Activated CD8-positive, alpha-beta memory T cell treated with anti-CD3 and anti-CD28 coated beads, Interleukin-2, amount 50 U/mL, for 1 hour (primary cell): ENCODE measurements around the gene ATP2A3.

Experiments used
- DNase-seq: peaks from one replicate; pipeline ENCODE4 v3.0.0-alpha.2; 2020; ENCODE audit errors: extremely low read depth

ATP2A3 gene

DNA sequence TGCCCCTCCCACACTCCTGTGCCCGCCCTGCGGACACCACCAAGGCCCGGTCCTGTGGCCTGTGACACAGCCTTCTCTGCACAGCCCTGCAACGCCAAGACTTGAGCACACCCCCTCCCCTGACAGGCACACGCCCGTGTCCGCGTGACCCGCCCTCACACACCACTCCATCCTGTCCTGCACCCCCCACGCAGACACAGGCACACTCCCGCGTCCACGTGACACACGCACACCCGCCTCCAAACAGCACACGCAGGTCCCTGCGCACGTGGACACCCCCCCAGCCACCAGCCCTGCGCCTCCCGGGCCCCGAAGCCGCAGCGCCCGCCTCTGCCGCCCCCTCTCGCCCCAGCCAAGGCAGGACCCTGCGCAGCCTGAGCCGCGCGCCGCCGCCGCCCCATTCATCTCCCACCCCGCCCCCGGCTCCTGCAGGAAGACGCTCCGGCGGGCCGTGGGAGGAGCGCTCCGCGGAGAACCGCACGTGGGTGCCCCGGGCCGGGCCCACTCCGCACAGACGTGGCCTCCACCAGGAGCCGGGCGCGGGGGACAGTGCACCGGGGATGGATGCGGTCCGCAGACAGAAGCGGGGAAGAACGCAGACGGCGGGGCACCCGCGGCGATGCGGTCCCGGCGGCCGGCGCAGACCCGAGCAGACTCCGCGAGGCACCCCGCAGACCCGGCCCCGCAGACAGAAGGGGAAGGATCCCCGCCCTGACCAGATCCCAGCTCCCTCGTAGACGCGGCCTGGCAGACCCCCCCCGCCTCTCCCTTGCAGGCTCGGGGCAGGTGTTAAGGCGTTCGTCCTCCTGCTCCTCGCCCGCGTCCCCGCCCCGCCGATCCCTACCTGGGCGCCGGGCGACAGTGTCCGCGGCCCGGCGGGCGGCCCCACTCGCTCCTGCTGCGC is 71.9 kb downstream of the ATP2A3 start:
- peak; percentile 61 for DNase-seq

GRCh38 chr17:3891626-3892094 is 72.6 kb downstream of the ATP2A3 start:
- no peak for DNase-seq

DNA sequence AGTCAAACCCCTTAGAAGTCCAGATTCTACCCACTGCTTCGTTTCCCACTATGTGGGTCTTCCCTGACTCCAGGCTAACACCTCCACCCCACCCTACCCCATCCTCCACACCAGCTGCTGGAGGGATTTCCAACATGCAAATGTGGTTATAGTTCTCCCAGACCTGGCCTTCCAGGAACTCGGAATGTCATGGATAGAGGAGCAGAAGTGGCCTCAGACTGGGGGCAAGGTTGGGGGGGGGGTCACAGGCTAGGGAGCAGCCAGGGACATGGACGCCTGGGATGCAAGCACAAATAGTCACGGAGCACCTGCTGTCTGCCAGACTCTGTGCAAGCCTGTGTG is 73.4 kb downstream of the ATP2A3 start:
- DNase-seq: no peak

- no peak for DNase-seq
Observed at GRCh38 chr17:3890082-3890877, 74.0 kb downstream of the ATP2A3 start.

GRCh38 chr17:3889325-3890012 is 74.8 kb downstream of the ATP2A3 start:
- no peak for DNase-seq

DNA sequence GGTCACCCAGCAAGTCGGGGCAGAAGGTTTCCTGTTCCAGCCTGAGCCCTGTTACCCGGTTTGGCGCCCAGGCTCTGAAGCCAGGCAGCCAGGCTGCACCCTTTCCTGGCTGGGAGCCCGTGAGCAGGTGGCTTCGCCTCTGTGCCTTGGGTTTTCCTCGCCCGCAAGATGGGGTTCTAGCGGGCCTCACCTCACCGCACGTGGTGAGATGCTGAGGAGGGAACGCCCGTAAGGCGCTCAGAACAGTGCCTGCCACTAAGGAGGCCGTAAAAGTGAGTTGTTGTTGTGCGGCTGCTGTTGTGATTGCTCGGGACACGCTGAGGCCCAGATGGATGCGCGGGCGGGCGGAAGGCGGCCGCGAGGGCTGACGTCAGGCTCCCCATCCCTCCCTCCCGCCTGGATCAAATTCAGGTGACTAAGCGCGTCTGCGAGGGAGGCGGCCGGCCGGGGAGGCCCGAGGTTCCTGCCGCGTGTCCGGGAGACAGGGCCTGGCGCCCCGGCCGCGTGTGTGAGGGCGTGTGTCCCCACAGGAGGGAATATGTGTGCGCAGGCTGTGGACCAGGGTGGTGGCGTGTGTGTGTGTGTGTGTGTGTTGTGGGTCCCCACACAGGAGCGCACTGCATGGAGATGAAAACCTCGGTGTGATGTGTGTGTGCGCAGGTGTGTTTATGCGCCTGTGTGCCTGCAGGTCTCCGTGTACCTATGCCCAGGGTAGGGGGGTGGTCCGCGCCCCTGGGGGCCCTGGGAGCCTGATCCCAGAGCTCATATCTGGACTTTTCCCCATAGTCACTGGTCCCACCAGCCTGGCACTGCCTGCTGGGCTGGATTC is 75.7 kb downstream of the ATP2A3 start:
- DNase-seq: no peak

DNA sequence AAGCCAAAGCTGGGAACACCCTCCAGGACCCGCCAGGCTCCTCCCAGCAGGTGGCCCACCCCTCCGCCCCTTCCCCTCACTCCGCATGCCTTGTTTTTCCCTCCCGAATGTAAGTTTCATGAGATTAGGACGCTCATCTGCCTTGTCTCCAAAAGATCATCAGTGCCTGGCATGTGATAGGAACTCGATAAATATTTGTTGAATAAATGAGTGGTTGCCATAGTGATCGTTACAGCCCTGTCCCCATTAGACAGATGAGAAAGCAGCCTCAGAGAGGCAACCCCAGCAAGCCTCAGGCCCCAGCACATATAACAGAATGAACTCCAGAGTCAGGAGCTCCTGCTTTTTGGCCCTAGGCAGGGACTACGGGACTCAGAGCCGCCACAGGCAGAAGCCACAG is 76.4 kb downstream of the ATP2A3 start:
- DNase-seq: no peak

- DNase-seq: no peak
Observed at GRCh38 chr17:3887394-3887793, 76.8 kb downstream of the ATP2A3 start.

GRCh38 chr17:3886776-3887175 is 77.5 kb downstream of the ATP2A3 start:
- DNase-seq: no peak

GRCh38 chr17:3885970-3886369 is 78.3 kb downstream of the ATP2A3 start:
- no peak for DNase-seq

- no peak for DNase-seq
Observed at GRCh38 chr17:3885271-3885670, 79.0 kb downstream of the ATP2A3 start.

GRCh38 chr17:3884188-3884587 is 80.0 kb downstream of the ATP2A3 start:
- no peak for DNase-seq

DNA sequence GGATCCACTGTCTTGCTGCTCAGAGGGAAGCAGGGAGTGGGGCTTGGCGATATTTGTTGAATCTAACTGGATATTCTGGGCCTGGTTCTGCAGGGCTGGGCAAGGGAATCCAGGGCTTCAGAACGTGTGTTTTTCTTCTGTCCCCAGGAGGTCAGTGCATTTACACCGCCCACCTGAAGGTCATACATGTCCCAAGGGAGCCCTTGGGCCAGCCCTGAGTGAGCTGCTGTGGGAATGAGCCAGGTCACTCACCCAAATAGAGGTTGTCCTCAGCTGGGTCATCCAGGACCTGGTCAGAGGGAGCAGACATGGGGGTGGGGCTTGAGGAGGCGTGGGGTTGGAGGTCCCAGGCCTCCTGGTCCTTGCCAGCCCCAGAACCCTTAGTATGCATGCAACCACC is 82.0 kb downstream of the ATP2A3 start:
- no peak for DNase-seq

DNA sequence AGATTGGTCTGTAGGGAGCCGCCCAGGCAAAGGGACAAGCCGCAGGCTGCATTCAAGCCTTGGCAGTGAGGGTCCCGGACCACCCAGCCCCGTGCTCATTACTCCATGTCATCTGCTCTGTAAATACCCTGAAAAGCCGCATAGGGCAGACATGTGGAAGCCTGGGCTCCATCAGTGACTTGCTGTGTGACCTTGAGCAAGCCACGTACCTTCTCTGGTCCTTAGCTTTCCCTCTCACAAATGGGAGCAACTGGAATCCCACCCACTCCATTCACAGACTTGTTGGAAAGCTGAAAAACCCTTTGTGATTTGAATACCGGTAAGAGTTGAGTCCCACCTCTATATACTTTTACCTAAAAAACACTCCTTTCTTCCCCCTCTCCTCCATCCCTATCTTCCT is 83.3 kb downstream of the ATP2A3 start:
- no peak for DNase-seq

DNA sequence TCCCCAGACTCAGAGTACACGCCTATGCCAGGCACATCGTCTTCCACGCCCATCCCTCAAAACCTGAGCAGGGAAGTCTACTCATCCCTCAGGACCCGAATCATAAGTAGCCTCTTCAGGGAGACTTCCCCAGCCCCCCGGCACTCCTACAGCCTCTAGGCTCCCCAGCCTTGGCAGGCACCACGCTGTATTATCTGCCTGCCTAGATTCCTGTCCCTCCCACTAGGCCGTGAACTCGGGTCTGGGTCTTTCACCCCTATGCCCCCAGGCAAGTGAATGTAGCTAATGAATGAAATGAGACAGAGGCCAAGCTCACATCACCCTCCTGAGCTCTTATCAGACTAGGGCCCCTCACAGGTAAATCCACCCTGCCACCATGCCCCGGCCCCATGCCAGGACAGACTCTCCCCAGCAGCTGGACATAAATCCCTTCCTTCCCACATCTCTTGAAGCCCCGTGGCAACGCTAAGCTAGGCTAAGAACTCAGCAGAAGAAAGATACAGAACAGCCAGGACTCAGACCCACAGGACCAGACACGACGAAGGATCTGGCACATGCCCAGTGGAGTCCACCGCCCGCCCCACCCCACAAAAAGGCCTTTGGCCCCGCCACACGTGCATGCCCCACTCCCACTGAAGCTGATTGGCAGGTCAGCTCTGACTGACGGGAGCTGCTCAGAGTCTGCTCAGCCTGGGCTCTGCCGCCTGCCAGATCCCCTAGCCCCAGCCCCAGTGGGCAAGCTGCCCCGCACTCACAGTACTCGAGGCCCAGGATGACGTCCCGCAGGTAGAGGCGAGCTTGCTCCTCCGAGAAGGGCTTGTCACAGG is 84.4 kb downstream of the ATP2A3 start:
- DNase-seq: no peak

- no peak for DNase-seq
Observed at GRCh38 chr17:3879186-3879585, 85.1 kb downstream of the ATP2A3 start.

DNA sequence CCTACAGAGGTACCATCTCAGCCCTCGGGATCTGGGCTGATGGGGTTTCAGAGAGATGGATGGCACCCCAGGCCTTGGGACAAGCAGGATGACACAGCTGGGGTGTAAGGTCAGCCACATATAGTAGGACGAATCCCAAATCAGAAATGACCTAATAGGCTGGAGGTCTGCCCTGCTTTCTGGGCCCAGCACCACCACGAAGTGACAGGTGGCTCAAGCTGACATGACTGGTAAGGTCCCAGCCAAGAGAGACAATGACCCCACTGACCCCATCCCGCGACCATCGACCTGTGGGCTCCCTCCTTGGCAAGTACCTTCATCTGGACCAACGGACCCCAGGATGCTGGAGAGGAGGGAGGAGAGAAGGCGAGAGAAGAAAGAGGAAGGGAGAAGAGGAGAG is 87.0 kb downstream of the ATP2A3 start:
- DNase-seq: no peak

- DNase-seq: no peak
Observed at GRCh38 chr17:3875317-3875716, 88.9 kb downstream of the ATP2A3 start.
